ENCODE results near the gene NLGN1.

DNA sequence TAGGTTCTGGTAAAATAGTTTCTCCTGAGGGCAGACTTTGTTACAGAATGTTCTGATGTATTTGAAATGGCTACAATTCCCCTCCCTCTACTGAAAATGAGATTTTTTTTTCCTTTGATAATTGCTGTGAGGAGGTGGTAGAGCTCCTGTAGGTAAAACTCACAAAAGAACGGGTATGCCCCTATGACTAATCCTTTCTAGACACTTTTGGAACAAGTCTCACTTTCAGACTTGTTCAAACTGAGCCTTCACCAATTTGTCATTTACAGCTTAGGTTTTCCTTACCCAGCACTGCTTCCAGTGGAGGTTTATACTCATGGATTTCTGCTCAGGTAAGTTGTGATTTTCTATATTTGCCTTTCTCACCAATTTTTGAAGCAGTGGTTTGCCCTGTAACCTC is 115.6 kb downstream of the NLGN1 start:
- TF ChIP-seq, protein P1, sequence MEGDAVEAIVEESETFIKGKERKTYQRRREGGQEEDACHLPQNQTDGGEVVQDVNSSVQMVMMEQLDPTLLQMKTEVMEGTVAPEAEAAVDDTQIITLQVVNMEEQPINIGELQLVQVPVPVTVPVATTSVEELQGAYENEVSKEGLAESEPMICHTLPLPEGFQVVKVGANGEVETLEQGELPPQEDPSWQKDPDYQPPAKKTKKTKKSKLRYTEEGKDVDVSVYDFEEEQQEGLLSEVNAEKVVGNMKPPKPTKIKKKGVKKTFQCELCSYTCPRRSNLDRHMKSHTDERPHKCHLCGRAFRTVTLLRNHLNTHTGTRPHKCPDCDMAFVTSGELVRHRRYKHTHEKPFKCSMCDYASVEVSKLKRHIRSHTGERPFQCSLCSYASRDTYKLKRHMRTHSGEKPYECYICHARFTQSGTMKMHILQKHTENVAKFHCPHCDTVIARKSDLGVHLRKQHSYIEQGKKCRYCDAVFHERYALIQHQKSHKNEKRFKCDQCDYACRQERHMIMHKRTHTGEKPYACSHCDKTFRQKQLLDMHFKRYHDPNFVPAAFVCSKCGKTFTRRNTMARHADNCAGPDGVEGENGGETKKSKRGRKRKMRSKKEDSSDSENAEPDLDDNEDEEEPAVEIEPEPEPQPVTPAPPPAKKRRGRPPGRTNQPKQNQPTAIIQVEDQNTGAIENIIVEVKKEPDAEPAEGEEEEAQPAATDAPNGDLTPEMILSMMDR (IDR thresholded peaks at IDR 0.05): no peak
- TF ChIP-seq POLR2A (IDR thresholded peaks at IDR 0.05): no peak

All from heart left ventricle (tissue), 13 donors.